Measurements from ENCODE around the gene PIP4P1. TPM values are rescaled to one million over a fixed set of nuclear protein-coding genes. Genes with fewer than 3 reads are reported as not detected.
A peak's percentile ranks its signal among the peaks of the same experiment; 100 is the strongest.

PIP4P1 gene
- total and polyA plus RNA-seq, 2 of the 13 experiments (the other 11 are each of a cell fraction or from before 2014, with no cell fraction given): 33.4 to 47.0 TPM

GRCh38 chr14:20416223-20416622 lies 45.0 kb downstream of the PIP4P1 start (continued):
- TF ChIP-seq, protein P1, sequence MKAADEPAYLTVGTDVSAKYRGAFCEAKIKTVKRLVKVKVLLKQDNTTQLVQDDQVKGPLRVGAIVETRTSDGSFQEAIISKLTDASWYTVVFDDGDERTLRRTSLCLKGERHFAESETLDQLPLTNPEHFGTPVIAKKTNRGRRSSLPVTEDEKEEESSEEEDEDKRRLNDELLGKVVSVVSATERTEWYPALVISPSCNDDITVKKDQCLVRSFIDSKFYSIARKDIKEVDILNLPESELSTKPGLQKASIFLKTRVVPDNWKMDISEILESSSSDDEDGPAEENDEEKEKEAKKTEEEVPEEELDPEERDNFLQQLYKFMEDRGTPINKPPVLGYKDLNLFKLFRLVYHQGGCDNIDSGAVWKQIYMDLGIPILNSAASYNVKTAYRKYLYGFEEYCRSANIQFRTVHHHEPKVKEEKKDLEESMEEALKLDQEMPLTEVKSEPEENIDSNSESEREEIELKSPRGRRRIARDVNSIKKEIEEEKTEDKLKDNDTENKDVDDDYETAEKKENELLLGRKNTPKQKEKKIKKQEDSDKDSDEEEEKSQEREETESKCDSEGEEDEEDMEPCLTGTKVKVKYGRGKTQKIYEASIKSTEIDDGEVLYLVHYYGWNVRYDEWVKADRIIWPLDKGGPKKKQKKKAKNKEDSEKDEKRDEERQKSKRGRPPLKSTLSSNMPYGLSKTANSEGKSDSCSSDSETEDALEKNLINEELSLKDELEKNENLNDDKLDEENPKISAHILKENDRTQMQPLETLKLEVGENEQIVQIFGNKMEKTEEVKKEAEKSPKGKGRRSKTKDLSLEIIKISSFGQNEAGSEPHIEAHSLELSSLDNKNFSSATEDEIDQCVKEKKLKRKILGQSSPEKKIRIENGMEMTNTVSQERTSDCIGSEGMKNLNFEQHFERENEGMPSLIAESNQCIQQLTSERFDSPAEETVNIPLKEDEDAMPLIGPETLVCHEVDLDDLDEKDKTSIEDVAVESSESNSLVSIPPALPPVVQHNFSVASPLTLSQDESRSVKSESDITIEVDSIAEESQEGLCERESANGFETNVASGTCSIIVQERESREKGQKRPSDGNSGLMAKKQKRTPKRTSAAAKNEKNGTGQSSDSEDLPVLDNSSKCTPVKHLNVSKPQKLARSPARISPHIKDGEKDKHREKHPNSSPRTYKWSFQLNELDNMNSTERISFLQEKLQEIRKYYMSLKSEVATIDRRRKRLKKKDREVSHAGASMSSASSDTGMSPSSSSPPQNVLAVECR (CRISPR knock-in tag; IDR thresholded peaks at IDR 0.05; ENCODE audit: borderline replicate concordance): no peak
- 0 out of 2 replicates have a peak, but pooled peaks have one; percentile 77 for TF ChIP-seq FOXO4 (CRISPR knock-in tag; conservative IDR thresholded peaks at IDR 0.05)

- Histone ChIP-seq H3K79me2 (ENCODE audit: insufficient read depth, low read length) (no peaks in the 10 kb centered on the region), H4K20me1 (ENCODE audit: insufficient read depth, low read length) (no peaks in the 10 kb centered on the region), H3K27me3 (ENCODE audit: control insufficient read depth in 1 of 2, insufficient read depth in 2 of 2, low read length in 2 of 2) (no peaks in the 10 kb centered on the region; a peak in 2 of 5 replicates), H3K4me1 (ENCODE audit: insufficient read depth, low read length) (peaks cover 63% of the 10 kb centered on the region), H3K4me2 (ENCODE audit: low read depth, low read length) (peak overlapping the region; percentile 72), H3K9me3 (ENCODE audit: low read length) (no peaks in the 10 kb centered on the region), H3K27ac (ENCODE audit: extremely low read length, insufficient read depth, low read length) (no peak overlapping the region), H2AFZ (ENCODE audit: low read length) (peak overlapping the region; percentile 84), H3K9ac (ENCODE audit: insufficient read depth, low read depth, low read length) (peak overlapping the region; percentile 17; the same call in 1 of the 2 replicates), H3K36me3 (replicated peaks in 1 of 2; ENCODE audit: control insufficient read depth in 1 of 2, insufficient read depth in 2 of 2, low read length in 2 of 2) (no peaks in the 10 kb centered on the region), H3K4me3 (replicated peaks in 1 of 3; ENCODE audit: insufficient read depth in 1 of 3, low read depth in 2 of 3, low read length in 3 of 3) (peak overlapping the region in 2 of 3 experiments; percentile 6 to 31; a peak in 3 of 6 replicates)
- no TSS peak for BruUV-seq (replicated peaks)
- FAIRE-seq (peak; percentile 12), DNase-seq (ENCODE audit: low spot score) (peak; percentile 69), ATAC-seq (peak; percentile 33)
- intact Hi-C loops (cut with micrococcal nuclease; ENCODE audit: unreplicated experiment) (loop anchor here (1.0 to 5.0 kb wide), 4 partner anchors 39 to 272 kb away; partner anchors contain the start of genes ANG and OSGEP), in situ Hi-C loops (cut with HindIII; ENCODE audit: extremely low pct_ligation_motif_present, low pct_unique_long_range_greater_than_20kb) (loop anchor here (5.0 kb wide), 1 partner anchor 42 kb away; the partner anchor contains the start of gene APEX1)
- 3% methylated on average over 3 of the region's 3 CpGs for WGBS (ENCODE audit: low lambda C conversion rate)
- POLR2A ChIA-PET: interaction anchor here (0.8 to 4.3 kb wide), 12 partner anchors 9 to 73 kb away, joined by 3 to 53 read pairs (median 4); partner anchors contain the start of genes APEX1, KLHL33, OSGEP and PARP2
- CTCF ChIA-PET (ENCODE audit: low intra/inter-chr PET ratio, low total read pairs): interaction anchor here (1.1 to 1.3 kb wide), 2 partner anchors 38 to 193 kb away, joined by 3 to 5 read pairs; partner anchors contain the start of gene OSGEP
- TF ChIP-seq ELF1 (CRISPR knock-in tag; IDR thresholded peaks at IDR 0.05): peak; percentile 25; the same call in 1 of the 2 replicates
- TF ChIP-seq MED13 (CRISPR knock-in tag; IDR thresholded peaks at IDR 0.05): no peak
- TF ChIP-seq MED8 (CRISPR knock-in tag; IDR thresholded peaks at IDR 0.05; ENCODE audit: insufficient replicate concordance): no peak
- 0 out of 2 replicates have a peak, but pooled peaks have one; percentile 39 for TF ChIP-seq DRAP1 (CRISPR knock-in tag; IDR thresholded peaks at IDR 0.05)
- no peak for TF ChIP-seq MEF2D (CRISPR knock-in tag; IDR thresholded peaks at IDR 0.05)
- TF ChIP-seq, protein P2, sequence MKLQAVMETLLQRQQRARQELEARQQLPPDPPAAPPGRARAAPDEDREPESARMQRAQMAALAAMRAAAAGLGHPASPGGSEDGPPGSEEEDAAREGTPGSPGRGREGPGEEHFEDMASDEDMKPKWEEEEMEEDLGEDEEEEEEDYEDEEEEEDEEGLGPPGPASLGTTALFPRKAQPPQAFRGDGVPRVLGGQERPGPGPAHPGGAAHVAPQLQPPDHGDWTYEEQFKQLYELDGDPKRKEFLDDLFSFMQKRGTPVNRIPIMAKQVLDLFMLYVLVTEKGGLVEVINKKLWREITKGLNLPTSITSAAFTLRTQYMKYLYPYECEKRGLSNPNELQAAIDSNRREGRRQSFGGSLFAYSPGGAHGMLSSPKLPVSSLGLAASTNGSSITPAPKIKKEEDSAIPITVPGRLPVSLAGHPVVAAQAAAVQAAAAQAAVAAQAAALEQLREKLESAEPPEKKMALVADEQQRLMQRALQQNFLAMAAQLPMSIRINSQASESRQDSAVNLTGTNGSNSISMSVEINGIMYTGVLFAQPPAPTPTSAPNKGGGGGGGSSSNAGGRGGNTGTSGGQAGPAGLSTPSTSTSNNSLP (IDR thresholded peaks at IDR 0.05; ENCODE audit: low read depth, low read length): peak; percentile 70; the same call in 1 of the 2 replicates
- 0 out of 2 replicates have a peak, but pooled peaks have one; percentile 26 for TF ChIP-seq ZSCAN5A (CRISPR knock-in tag; IDR thresholded peaks at IDR 0.05; ENCODE audit: borderline replicate concordance)
- TF ChIP-seq ZBTB25 (CRISPR knock-in tag; IDR thresholded peaks at IDR 0.05): 0 out of 2 replicates have a peak, but pooled peaks have one; percentile 20
These were observed 45.4 kb downstream of the PIP4P1 start for GRCh38 chr14:20415782-20416206.
